ENCODE results near the gene FAM107B.

FAM107B gene

DNA sequence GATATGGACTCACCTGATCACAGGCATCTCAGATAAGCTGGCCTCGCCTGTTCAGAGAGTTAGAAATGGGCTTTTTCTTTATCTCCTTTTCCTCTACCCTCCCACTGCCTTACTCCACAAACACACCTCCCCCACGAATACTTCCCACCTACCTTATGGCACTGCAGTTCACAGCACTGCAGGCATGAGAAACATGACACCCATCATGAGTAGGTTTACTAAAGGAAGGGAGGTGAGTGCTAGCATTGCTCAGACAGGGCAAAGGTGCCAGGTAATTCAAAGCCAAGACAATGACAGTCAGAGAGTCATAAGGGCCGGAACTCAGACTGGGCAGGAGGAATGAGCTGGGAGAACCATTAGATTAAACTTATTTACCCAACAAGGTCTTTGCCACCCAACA is 220.6 kb downstream of the FAM107B start:
- FAIRE-seq = peak; percentile 20
- TF ChIP-seq SPI1 (IDR thresholded peaks at IDR 0.05; ENCODE audit: low read depth, low read length) (no peak), PAX5 (IDR thresholded peaks at IDR 0.05; ENCODE audit: insufficient read depth, low read length, severe bottlenecking) (no peak), POU2F2 (IDR thresholded peaks at IDR 0.05; ENCODE audit: low read depth, low read length) (no peak), POLR2A (IDR thresholded peaks at IDR 0.05; ENCODE audit: low read depth, low read length) (no peak), TAF1 (IDR thresholded peaks at IDR 0.05; ENCODE audit: low read depth, low read length) (no peak), POLR2AphosphoS5 (IDR thresholded peaks at IDR 0.05; ENCODE audit: low read depth, low read length) (no peak)
- no peak for DNase-seq (ENCODE audit: insufficient read length, low spot score)

- TF ChIP-seq SPI1 (IDR thresholded peaks at IDR 0.05; ENCODE audit: low read depth, low read length) (no peak), POLR2AphosphoS5 (IDR thresholded peaks at IDR 0.05; ENCODE audit: low read depth, low read length) (no peak), PAX5 (IDR thresholded peaks at IDR 0.05; ENCODE audit: insufficient read depth, low read length, severe bottlenecking) (no peak), POLR2A (IDR thresholded peaks at IDR 0.05; ENCODE audit: low read depth, low read length) (no peak), TAF1 (IDR thresholded peaks at IDR 0.05; ENCODE audit: low read depth, low read length) (no peak), POU2F2 (IDR thresholded peaks at IDR 0.05; ENCODE audit: low read depth, low read length) (no peak)
- FAIRE-seq = no peak
- no peak for DNase-seq (ENCODE audit: insufficient read length, low spot score)
Observed at GRCh38 chr10:14553448-14553847, 221.2 kb downstream of the FAM107B start.

GRCh38 chr10:14552015-14552414 is 222.7 kb downstream of the FAM107B start:
- TF ChIP-seq POLR2AphosphoS5 (IDR thresholded peaks at IDR 0.05; ENCODE audit: low read depth, low read length) = no peak
- TF ChIP-seq SPI1 (IDR thresholded peaks at IDR 0.05; ENCODE audit: low read depth, low read length) = no peak
- TF ChIP-seq POLR2A (IDR thresholded peaks at IDR 0.05; ENCODE audit: low read depth, low read length) = no peak
- no peak for TF ChIP-seq TAF1 (IDR thresholded peaks at IDR 0.05; ENCODE audit: low read depth, low read length)
- TF ChIP-seq PAX5 (IDR thresholded peaks at IDR 0.05; ENCODE audit: insufficient read depth, low read length, severe bottlenecking) = no peak
- no peak for TF ChIP-seq POU2F2 (IDR thresholded peaks at IDR 0.05; ENCODE audit: low read depth, low read length)
- FAIRE-seq (no peak), DNase-seq (ENCODE audit: insufficient read length, low spot score) (no peak)

DNA sequence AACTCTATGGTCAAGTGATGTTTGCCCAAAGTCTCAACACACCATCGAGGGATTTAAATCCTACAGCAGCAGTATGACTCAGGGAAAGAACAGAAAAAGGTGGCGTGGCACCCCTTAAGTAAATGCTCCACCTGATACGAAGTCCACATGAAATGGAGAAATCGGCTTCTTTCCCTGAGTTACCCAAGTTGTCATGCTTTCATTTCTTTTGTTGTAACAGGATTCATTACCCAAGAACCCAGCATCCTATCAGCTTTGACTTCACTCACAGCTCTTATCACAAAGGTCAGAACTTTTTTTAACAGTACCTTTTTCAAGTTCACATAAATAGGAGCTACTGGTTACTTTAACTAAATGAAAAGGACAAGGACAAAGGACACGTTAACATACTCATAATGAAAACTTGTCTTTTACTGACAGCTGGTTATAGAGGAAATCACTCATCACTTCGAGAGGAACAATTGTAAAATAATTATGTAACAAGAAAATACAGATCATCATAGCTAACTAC is 224.2 kb downstream of the FAM107B start:
- no peak for DNase-seq (ENCODE audit: insufficient read length, low spot score)
- FAIRE-seq = peak; percentile 66
- TF ChIP-seq POLR2AphosphoS5 (IDR thresholded peaks at IDR 0.05; ENCODE audit: low read depth, low read length) = no peak
- no peak for TF ChIP-seq POU2F2 (IDR thresholded peaks at IDR 0.05; ENCODE audit: low read depth, low read length)
- no peak for TF ChIP-seq POLR2A (IDR thresholded peaks at IDR 0.05; ENCODE audit: low read depth, low read length)
- no peak for TF ChIP-seq TAF1 (IDR thresholded peaks at IDR 0.05; ENCODE audit: low read depth, low read length)

- FAIRE-seq (no peak), DNase-seq (ENCODE audit: insufficient read length, low spot score) (no peak)
- TF ChIP-seq SPI1 (IDR thresholded peaks at IDR 0.05; ENCODE audit: low read depth, low read length) (no peak), PAX5 (IDR thresholded peaks at IDR 0.05; ENCODE audit: insufficient read depth, low read length, severe bottlenecking) (no peak)
Observed at GRCh38 chr10:14549496-14549895, 225.2 kb downstream of the FAM107B start.

DNA sequence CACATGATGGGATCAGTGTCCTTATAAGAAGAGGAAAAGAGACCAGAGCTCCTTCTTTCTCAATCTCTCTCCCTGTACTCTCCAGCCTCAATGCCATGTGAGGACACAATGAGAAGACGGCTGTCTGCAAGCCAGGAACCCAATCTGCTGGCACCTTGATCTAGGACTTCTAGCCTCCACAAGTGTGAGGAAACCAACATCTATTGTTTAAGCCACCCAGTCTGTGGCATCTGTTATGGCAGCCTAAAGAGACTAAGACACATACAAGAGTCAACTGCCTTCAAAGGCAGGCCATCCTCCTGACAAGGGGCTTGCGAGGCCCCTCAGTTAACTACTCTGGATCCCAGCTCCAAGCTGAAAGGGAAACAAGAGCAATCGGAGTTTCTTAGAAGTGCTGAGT is 225.7 kb downstream of the FAM107B start:
- DNase-seq (ENCODE audit: insufficient read length, low spot score) (no peak), FAIRE-seq (no peak)
- TF ChIP-seq TAF1 (IDR thresholded peaks at IDR 0.05; ENCODE audit: low read depth, low read length) = no peak
- TF ChIP-seq PAX5 (IDR thresholded peaks at IDR 0.05; ENCODE audit: insufficient read depth, low read length, severe bottlenecking) = no peak
- no peak for TF ChIP-seq POLR2AphosphoS5 (IDR thresholded peaks at IDR 0.05; ENCODE audit: low read depth, low read length)
- TF ChIP-seq SPI1 (IDR thresholded peaks at IDR 0.05; ENCODE audit: low read depth, low read length) = no peak
- TF ChIP-seq POLR2A (IDR thresholded peaks at IDR 0.05; ENCODE audit: low read depth, low read length) = no peak
- TF ChIP-seq POU2F2 (IDR thresholded peaks at IDR 0.05; ENCODE audit: low read depth, low read length) = no peak

- TF ChIP-seq POLR2AphosphoS5 (IDR thresholded peaks at IDR 0.05; ENCODE audit: low read depth, low read length) (peak; percentile 21; the same call in 1 of the 2 replicates), POLR2A (IDR thresholded peaks at IDR 0.05; ENCODE audit: low read depth, low read length) (no peak)
- DNase-seq (ENCODE audit: insufficient read length, low spot score) (no peak), FAIRE-seq (no peak)
Observed at GRCh38 chr10:14548474-14548873, 226.2 kb downstream of the FAM107B start.

DNA sequence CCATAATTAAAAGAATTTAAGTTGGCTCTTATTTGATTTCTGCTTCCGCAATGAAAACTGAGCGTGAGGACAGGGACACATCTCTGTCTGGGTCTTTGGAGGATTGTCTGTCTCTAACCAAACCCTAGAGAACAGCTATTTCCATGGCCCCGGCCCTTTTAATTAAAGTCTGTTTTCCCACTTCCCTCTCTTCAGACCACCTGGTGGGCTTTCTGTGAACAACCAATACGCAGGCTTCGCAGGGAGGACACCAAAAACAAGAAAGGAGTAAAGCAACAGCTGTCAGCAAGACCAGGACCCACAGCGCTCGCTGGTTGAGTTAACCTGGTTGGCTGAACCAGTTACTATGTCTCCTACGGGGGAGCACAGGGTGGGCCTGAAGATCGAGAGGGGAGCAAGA is 226.9 kb downstream of the FAM107B start:
- no peak for DNase-seq (ENCODE audit: insufficient read length, low spot score)
- no peak for FAIRE-seq
- peak; percentile 54; the same call in 1 of the 2 replicates for TF ChIP-seq SPI1 (IDR thresholded peaks at IDR 0.05; ENCODE audit: low read depth, low read length)
- TF ChIP-seq PAX5 (IDR thresholded peaks at IDR 0.05; ENCODE audit: insufficient read depth, low read length, severe bottlenecking) = no peak

GRCh38 chr10:14545827-14546226 is 228.9 kb downstream of the FAM107B start:
- TF ChIP-seq SPI1 (IDR thresholded peaks at IDR 0.05; ENCODE audit: low read depth, low read length) (no peak), POU2F2 (IDR thresholded peaks at IDR 0.05; ENCODE audit: low read depth, low read length) (no peak), PAX5 (IDR thresholded peaks at IDR 0.05; ENCODE audit: insufficient read depth, low read length, severe bottlenecking) (no peak), POLR2A (IDR thresholded peaks at IDR 0.05; ENCODE audit: low read depth, low read length) (no peak), TAF1 (IDR thresholded peaks at IDR 0.05; ENCODE audit: low read depth, low read length) (no peak), POLR2AphosphoS5 (IDR thresholded peaks at IDR 0.05; ENCODE audit: low read depth, low read length) (no peak)
- DNase-seq (ENCODE audit: insufficient read length, low spot score) (no peak), FAIRE-seq (no peak)

GRCh38 chr10:14543904-14544210 is 230.8 kb downstream of the FAM107B start:
- TF ChIP-seq TAF1 (IDR thresholded peaks at IDR 0.05; ENCODE audit: low read depth, low read length) (no peak), POLR2AphosphoS5 (IDR thresholded peaks at IDR 0.05; ENCODE audit: low read depth, low read length) (no peak), POU2F2 (IDR thresholded peaks at IDR 0.05; ENCODE audit: low read depth, low read length) (no peak), SPI1 (IDR thresholded peaks at IDR 0.05; ENCODE audit: low read depth, low read length) (no peak), PAX5 (IDR thresholded peaks at IDR 0.05; ENCODE audit: insufficient read depth, low read length, severe bottlenecking) (no peak), POLR2A (IDR thresholded peaks at IDR 0.05; ENCODE audit: low read depth, low read length) (no peak)
- DNase-seq (ENCODE audit: insufficient read length, low spot score) (no peak), FAIRE-seq (no peak)
